Neural cell (in vitro differentiated cells): ENCODE data around the gene PGM2L1. TPM values are rescaled to one million over a fixed set of nuclear protein-coding genes. Genes with fewer than 3 reads are reported as not detected.

Experiments used
- H2AFZ ChIP-seq: fragments of 200-600, 300-800 bp; sonication (generic), shearing (Covaris generic); 2 replicates; pipeline ENCODE4 v1.6.0; 2014; ENCODE audit warnings: low read depth, mild to moderate bottlenecking, antibody characterized with exemption, low read length, moderate library complexity
- H3F3A ChIP-seq: fragments of 200-600 bp; shearing (Covaris generic); 2 replicates; pipeline ENCODE4 v1.6.1; 2016; ENCODE audit warnings: mild to moderate bottlenecking, moderate library complexity, mixed read lengths, antibody characterized with exemption, low read length; ENCODE audit not compliant: insufficient read depth, poor library complexity, severe bottlenecking
- H3K27ac ChIP-seq: fragments of 200-600, 300-800 bp; sonication (generic), shearing (Covaris generic); 2 replicates; pipeline ENCODE4 v1.5.1; 2014; ENCODE audit warnings: mild to moderate bottlenecking, low read length, moderate library complexity
- H3K27me3 ChIP-seq: fragments of 300-800, 200-600 bp; sonication (generic), shearing (Covaris generic); 2 replicates; pipeline ENCODE4 v1.6.0; 2014; ENCODE audit warnings: mild to moderate bottlenecking, low read depth, low read length, moderate library complexity; ENCODE audit not compliant: insufficient read depth
- H3K36me3 ChIP-seq: fragments of 300-800, 200-600 bp; sonication (generic), shearing (Covaris generic); 2 replicates; pipeline ENCODE4 v1.5.1; 2014; ENCODE audit warnings: mild to moderate bottlenecking, antibody characterized with exemption, low read length, moderate library complexity; ENCODE audit not compliant: insufficient read depth
- H3K4me2 ChIP-seq: fragments of 300-800, 200-600 bp; sonication (generic), shearing (Covaris generic); 2 replicates; pipeline ENCODE4 v1.6.0; 2014; ENCODE audit warnings: mild to moderate bottlenecking, low read length
- H3K4me3 ChIP-seq: fragments of 300-800, 200-600 bp; sonication (generic), shearing (Covaris generic); 2 replicates; pipeline ENCODE4 v1.5.1; 2014; ENCODE audit warnings: mild to moderate bottlenecking, low read length, moderate library complexity
- H3K79me2 ChIP-seq: fragments of 200-600 bp; shearing (Covaris generic); replicated peaks from 2 replicates; pipeline ENCODE4 v1.6.0; 2014; ENCODE audit warnings: mild to moderate bottlenecking, low read length, moderate library complexity; ENCODE audit not compliant: insufficient read depth
- H3K9ac ChIP-seq: fragments of 300-800, 200-600 bp; sonication (generic), shearing (Covaris generic); 2 replicates; pipeline ENCODE4 v1.6.1; 2016; ENCODE audit warnings: mild to moderate bottlenecking, low read length, mixed read lengths
- H3K9me2 ChIP-seq: fragments of 200-600 bp; shearing (Covaris generic); 2 replicates; pipeline ENCODE4 v1.6.1; 2016; ENCODE audit warnings: mild to moderate bottlenecking, low read length, mixed read lengths; ENCODE audit not compliant: insufficient read depth
- H3K9me3 ChIP-seq: fragments of 200-600, 300-800 bp; sonication (generic), shearing (Covaris generic); 2 replicates; pipeline ENCODE4 v1.6.1; 2016; ENCODE audit warnings: mild to moderate bottlenecking, mixed run types, low read length, moderate library complexity, mixed read lengths
- H4K20me1 ChIP-seq: fragments of 200-600 bp; shearing (Covaris generic); 2 replicates; pipeline ENCODE4 v1.6.1; 2016; ENCODE audit warnings: mild to moderate bottlenecking, mixed run types; ENCODE audit not compliant: insufficient read depth
- EP300 ChIP-seq: fragments of 450-650 bp; conservative IDR thresholded peaks from 2 replicates; pipeline ENCODE4 v1.6.1; 2014; ENCODE audit warnings: antibody characterized with exemption, mild to moderate bottlenecking, moderate library complexity; ENCODE audit not compliant: poor library complexity, severe bottlenecking
- EZH2 ChIP-seq: fragments of 200-600, 300-800 bp; shearing (Covaris generic), sonication (generic); IDR thresholded peaks from 2 replicates; pipeline ENCODE4 v1.6.1; 2014; ENCODE audit warnings: antibody characterized with exemption, low read length, borderline replicate concordance, mild to moderate bottlenecking; ENCODE audit not compliant: insufficient read depth, poor library complexity, severe bottlenecking
- MXI1 ChIP-seq: fragments of 450-650 bp; conservative IDR thresholded peaks from 2 replicates; pipeline ENCODE4 v1.6.1; 2014; ENCODE audit warnings: antibody characterized with exemption, mild to moderate bottlenecking; ENCODE audit not compliant: poor library complexity, severe bottlenecking
- POLR2AphosphoS5 ChIP-seq: IDR thresholded peaks from 2 replicates; pipeline ENCODE4 v1.6.1; 2012
- RAD21 ChIP-seq: fragments of 450-650 bp; conservative IDR thresholded peaks from 2 replicates; pipeline ENCODE4 v1.6.1; 2014; ENCODE audit warnings: antibody characterized with exemption, mild to moderate bottlenecking, moderate library complexity
- SMC3 ChIP-seq: fragments of 450-650 bp; conservative IDR thresholded peaks from 2 replicates; pipeline ENCODE4 v1.6.1; 2014; ENCODE audit warnings: antibody characterized with exemption, mild to moderate bottlenecking, moderate library complexity; ENCODE audit not compliant: poor library complexity
- TAF1 ChIP-seq: IDR thresholded peaks from 2 replicates; pipeline ENCODE4 v1.6.1; 2012; ENCODE audit warnings: low read depth
- polyA plus RNA-seq: library from polyadenylated mRNA; depleted of rRNA; stranded (reverse); fragments of >200 nt; gene quantifications from 2 replicates; pipeline ENCODE4 v1.2.3, GENCODE V29; 2014
- TF ChIP-seq, protein P1 (sequence below): fragments of 450-650 bp; IDR thresholded peaks from 2 replicates; pipeline ENCODE4 v1.5.1; 2014; ENCODE audit warnings: antibody characterized with exemption, mild to moderate bottlenecking, moderate library complexity; ENCODE audit not compliant: poor library complexity, severe bottlenecking
- TF ChIP-seq, protein P2 (sequence below): IDR thresholded peaks from 2 replicates; pipeline ENCODE4 v1.6.1; 2012; ENCODE audit warnings: borderline replicate concordance

The PGM2L1 gene
- polyA plus RNA-seq, 1 donor from 2014 or later = 95.0 TPM

DNA sequence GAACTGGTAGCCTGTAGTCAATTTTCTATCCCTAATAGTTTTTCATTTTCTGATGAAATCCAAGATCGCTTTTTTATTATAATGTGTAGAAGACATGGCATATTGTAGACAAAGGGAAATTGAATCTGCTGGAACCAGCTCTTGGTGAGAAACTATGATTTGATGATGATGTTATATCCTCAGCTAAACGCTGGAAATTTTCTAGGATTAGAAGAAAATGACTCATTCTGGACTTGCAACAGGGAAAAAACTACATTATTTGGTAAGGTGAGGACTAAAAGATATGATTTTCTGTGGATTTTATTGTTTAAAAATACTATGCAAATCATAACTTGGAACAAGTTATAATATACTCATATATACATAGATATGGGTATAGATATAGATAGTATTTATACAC is 14.1 kb upstream of the PGM2L1 start:
- H3K4me3 ChIP-seq = no peak overlapping the region
- no peak overlapping the region for H3K27ac ChIP-seq
- H4K20me1 ChIP-seq = no peaks in the 10 kb centered on the region
- H3K27me3 ChIP-seq = no peaks in the 10 kb centered on the region
- H3K9me3 ChIP-seq = no peaks in the 10 kb centered on the region
- H2AFZ ChIP-seq = no peak overlapping the region
- H3K9ac ChIP-seq = no peak overlapping the region
- H3K4me2 ChIP-seq = no peak overlapping the region
- no peaks in the 10 kb centered on the region for H3K79me2 ChIP-seq
- no peaks in the 10 kb centered on the region for H3F3A ChIP-seq
- H3K36me3 ChIP-seq = no peaks in the 10 kb centered on the region
- TF ChIP-seq, protein P1, sequence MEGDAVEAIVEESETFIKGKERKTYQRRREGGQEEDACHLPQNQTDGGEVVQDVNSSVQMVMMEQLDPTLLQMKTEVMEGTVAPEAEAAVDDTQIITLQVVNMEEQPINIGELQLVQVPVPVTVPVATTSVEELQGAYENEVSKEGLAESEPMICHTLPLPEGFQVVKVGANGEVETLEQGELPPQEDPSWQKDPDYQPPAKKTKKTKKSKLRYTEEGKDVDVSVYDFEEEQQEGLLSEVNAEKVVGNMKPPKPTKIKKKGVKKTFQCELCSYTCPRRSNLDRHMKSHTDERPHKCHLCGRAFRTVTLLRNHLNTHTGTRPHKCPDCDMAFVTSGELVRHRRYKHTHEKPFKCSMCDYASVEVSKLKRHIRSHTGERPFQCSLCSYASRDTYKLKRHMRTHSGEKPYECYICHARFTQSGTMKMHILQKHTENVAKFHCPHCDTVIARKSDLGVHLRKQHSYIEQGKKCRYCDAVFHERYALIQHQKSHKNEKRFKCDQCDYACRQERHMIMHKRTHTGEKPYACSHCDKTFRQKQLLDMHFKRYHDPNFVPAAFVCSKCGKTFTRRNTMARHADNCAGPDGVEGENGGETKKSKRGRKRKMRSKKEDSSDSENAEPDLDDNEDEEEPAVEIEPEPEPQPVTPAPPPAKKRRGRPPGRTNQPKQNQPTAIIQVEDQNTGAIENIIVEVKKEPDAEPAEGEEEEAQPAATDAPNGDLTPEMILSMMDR = no peak
- TF ChIP-seq EP300 = no peak
- no peak for TF ChIP-seq POLR2AphosphoS5
- no peak for TF ChIP-seq RAD21
- TF ChIP-seq, protein P2, sequence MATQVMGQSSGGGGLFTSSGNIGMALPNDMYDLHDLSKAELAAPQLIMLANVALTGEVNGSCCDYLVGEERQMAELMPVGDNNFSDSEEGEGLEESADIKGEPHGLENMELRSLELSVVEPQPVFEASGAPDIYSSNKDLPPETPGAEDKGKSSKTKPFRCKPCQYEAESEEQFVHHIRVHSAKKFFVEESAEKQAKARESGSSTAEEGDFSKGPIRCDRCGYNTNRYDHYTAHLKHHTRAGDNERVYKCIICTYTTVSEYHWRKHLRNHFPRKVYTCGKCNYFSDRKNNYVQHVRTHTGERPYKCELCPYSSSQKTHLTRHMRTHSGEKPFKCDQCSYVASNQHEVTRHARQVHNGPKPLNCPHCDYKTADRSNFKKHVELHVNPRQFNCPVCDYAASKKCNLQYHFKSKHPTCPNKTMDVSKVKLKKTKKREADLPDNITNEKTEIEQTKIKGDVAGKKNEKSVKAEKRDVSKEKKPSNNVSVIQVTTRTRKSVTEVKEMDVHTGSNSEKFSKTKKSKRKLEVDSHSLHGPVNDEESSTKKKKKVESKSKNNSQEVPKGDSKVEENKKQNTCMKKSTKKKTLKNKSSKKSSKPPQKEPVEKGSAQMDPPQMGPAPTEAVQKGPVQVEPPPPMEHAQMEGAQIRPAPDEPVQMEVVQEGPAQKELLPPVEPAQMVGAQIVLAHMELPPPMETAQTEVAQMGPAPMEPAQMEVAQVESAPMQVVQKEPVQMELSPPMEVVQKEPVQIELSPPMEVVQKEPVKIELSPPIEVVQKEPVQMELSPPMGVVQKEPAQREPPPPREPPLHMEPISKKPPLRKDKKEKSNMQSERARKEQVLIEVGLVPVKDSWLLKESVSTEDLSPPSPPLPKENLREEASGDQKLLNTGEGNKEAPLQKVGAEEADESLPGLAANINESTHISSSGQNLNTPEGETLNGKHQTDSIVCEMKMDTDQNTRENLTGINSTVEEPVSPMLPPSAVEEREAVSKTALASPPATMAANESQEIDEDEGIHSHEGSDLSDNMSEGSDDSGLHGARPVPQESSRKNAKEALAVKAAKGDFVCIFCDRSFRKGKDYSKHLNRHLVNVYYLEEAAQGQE = no peak
- TF ChIP-seq SMC3 = no peak
- no peak for TF ChIP-seq EZH2
- TF ChIP-seq MXI1 = no peak
- no peak for TF ChIP-seq TAF1
- H3K9me2 ChIP-seq = no peaks in the 10 kb centered on the region

DNA sequence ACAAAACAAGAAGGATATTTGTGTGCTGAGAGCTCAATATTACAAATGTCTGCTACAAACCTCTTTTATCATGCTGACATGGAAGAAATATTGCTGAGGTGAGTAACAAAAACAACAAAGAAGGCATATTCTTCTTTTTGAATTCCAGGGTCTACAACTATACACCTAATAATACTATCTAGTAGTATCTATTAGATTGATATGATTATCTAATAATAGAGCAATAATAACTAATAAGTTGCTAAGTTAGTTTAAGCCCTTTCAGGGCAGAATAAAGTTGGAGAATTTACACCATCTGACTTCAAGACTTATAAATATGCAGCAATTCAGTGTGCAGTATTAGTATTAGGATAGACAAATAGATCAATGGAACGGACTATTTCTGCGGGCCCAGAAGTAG is 11.4 kb upstream of the PGM2L1 start:
- no peaks in the 10 kb centered on the region for H3K36me3 ChIP-seq
- no peak overlapping the region for H3K9ac ChIP-seq
- H3K9me3 ChIP-seq = no peaks in the 10 kb centered on the region
- H2AFZ ChIP-seq = no peak overlapping the region
- H3K27me3 ChIP-seq = no peaks in the 10 kb centered on the region
- H4K20me1 ChIP-seq = no peaks in the 10 kb centered on the region
- no peak overlapping the region for H3K4me2 ChIP-seq
- H3K9me2 ChIP-seq = no peaks in the 10 kb centered on the region
- H3K79me2 ChIP-seq = no peaks in the 10 kb centered on the region
- H3K27ac ChIP-seq = no peak overlapping the region
- TF ChIP-seq EZH2 (no peak), MXI1 (no peak), POLR2AphosphoS5 (no peak), EP300 (no peak), TAF1 (no peak), SMC3 (no peak), RAD21 (no peak)
- TF ChIP-seq, protein P2 = no peak
- TF ChIP-seq, protein P1 = no peak
- no peak overlapping the region for H3K4me3 ChIP-seq
- H3F3A ChIP-seq = no peaks in the 10 kb centered on the region
